Cardiac septum (tissue), 1 donor: ENCODE data around the gene EXOC3L1. TPM values are rescaled to one million over a fixed set of nuclear protein-coding genes. Genes with fewer than 3 reads are reported as not detected.

Experiments used
- microRNA-seq: library from miRNA; unstranded; fragments of <30 nt; microRNA quantifications from one replicate; pipeline ENCODE4 v1.2.0, GENCODE V29; 2020
- total RNA-seq: library from RNA; stranded (reverse); fragmentation: NEBNext Ultra II Directional; extraction: Animal tissue kit (Norgen Biotek cat#: 25700); gene quantifications from one replicate; pipeline ENCODE4 v1.2.1, GENCODE V29; 2021
- donor health status: DM: no; HTN: no; CAD: no.

Gene EXOC3L1
- total RNA-seq, 1 donor from 2014 or later, result 2.8 TPM

Small RNA genes within 50 kb of the gene (microRNA-seq; reads per million reads assigned to microRNA genes)
- 84.5 reads per million, percentile 56 among the genes with 10 or more reads in this experiment for gene MIR328

Other genes with a start within 250 kb of the EXOC3L1 start
- gene CES3, start 228.9 kb downstream of the EXOC3L1 start, total RNA-seq, result 0.62 TPM
- 11.9 TPM for gene CES4A, start 201.5 kb downstream of the EXOC3L1 start, total RNA-seq
- gene CBFB, start 161.0 kb downstream of the EXOC3L1 start, total RNA-seq, result 33.7 TPM
- 8.8 TPM for gene PHAF1, start 80.2 kb downstream of the EXOC3L1 start, total RNA-seq
- 12.4 TPM for gene B3GNT9, start 39.1 kb downstream of the EXOC3L1 start, total RNA-seq
- 11.0 TPM for gene TRADD, start 30.2 kb downstream of the EXOC3L1 start, total RNA-seq
- 9.5 TPM for gene FBXL8, start 30.2 kb downstream of the EXOC3L1 start, total RNA-seq
- gene HSF4, start 25.4 kb downstream of the EXOC3L1 start, total RNA-seq, result 49.1 TPM
- gene NOL3, start 19.6 kb downstream of the EXOC3L1 start, total RNA-seq, result 86.3 TPM
- gene MATCAP1, start 6.2 kb downstream of the EXOC3L1 start, total RNA-seq, result 22.2 TPM
- gene E2F4, start 2.0 kb upstream of the EXOC3L1 start, total RNA-seq, result 34.4 TPM
- 0.92 TPM for gene ELMO3, start 9.0 kb upstream of the EXOC3L1 start, total RNA-seq
- gene TMEM208, start 37.0 kb upstream of the EXOC3L1 start, total RNA-seq, result 16.3 TPM
- gene FHOD1, start 57.3 kb upstream of the EXOC3L1 start, total RNA-seq, result 33.4 TPM
- gene SLC9A5, start 58.8 kb upstream of the EXOC3L1 start, total RNA-seq, result 1.1 TPM
- 0.70 TPM for gene PLEKHG4, start 89.4 kb upstream of the EXOC3L1 start, total RNA-seq
- gene KCTD19, start 136.6 kb upstream of the EXOC3L1 start, total RNA-seq, result not detected
- gene LRRC36, start 136.7 kb upstream of the EXOC3L1 start, total RNA-seq, result not detected
- gene TPPP3, start 203.4 kb upstream of the EXOC3L1 start, total RNA-seq, result 9.6 TPM
- 4.6 TPM for gene ZDHHC1, start 226.3 kb upstream of the EXOC3L1 start, total RNA-seq
- 0.27 TPM for gene HSD11B2, start 241.0 kb upstream of the EXOC3L1 start, total RNA-seq